NCI-H748 treated with DMSO at 0.1 percent for 48 hours (cell line): ENCODE results near the gene ADGRL3.
"Not testable (repeated sequence)": the region's sequence is repeated elsewhere in the genome, so short reads cannot be mapped to it uniquely, and the experiment has no call there.

ENCODE experiments used
- DNase-seq: peaks from one replicate; lab custom pipeline; 2025; lab: John Stamatoyannopoulos, UW

ADGRL3 gene

DNA sequence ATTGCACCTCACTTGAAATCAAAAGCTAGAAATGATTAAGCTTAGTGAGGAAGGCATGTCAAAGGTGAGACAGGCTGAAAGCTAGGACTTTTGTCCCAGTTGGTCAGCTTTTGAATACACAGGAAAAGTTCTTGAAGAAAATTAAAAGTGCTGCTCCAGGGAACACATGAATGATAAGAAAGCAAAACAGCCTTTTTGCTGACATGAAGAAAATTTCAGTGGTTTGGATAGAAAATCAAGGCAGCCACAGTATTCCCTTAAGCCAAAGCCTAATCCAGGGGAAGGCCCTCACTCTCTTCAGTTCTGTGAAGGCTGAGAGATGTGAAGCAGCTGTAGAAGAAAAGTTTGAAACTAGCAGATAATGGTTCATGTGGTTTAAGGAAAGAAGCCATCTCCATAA is 150.8 kb downstream of the ADGRL3 start:
- no peak for DNase-seq

DNA sequence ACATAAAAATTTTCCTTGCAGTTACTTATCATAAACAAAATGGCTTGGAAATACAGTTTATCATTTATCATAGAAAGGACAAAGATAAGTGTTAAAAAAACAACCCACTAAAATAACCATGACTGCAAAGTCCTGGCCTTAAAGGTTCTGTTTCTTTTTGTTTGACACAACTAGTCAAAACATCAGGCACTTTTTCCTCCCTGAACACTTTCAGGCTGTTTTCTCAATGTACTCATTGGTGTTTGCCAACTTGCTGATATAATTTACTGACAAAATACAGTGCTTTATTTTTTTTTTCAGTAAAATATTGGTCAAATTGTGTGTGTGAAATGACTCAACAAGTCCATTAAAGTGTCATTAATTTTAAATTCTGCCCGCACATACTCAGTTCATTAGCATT is 156.6 kb downstream of the ADGRL3 start:
- DNase-seq: no peak

DNA sequence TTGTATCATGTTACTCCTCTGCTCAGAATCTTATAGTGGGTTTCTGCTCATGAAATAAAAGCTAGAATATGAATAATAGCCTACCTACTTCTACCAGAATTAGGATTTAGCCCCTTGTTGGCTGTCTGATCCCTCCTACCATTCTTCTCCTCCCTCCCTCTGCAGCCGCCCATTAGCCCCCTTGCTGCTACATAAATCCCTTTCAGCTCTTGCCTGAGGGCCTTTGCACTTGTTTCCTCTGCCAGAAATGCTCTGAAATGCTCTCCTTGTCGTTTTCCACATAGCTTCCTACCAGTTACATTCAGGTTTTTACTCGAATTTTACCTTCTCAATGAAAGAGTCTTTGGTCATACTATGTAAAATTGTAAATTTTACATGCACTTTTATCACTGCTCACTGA is 159.2 kb downstream of the ADGRL3 start:
- no peak for DNase-seq

DNA sequence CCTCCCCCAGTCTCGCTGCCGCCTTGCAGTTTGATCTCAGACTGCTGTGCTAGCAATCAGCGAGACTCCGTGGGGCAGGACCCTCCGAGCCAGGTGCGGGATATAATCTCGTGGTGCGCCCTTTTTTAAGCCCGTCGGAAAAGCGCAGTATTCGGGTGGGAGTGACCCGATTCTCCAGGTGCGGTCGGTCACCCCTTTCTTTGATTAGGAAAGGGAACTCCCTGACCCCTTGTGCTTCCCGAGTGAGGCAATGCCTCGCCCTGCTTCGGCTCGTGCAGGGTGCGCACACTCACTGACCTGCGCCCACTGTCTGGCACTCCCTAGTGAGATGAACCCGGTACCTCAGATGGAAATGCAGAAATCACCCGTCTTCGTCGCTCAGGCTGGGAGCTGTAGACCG is 172.7 kb downstream of the ADGRL3 start:
- DNase-seq: not testable (repeated sequence)

DNA sequence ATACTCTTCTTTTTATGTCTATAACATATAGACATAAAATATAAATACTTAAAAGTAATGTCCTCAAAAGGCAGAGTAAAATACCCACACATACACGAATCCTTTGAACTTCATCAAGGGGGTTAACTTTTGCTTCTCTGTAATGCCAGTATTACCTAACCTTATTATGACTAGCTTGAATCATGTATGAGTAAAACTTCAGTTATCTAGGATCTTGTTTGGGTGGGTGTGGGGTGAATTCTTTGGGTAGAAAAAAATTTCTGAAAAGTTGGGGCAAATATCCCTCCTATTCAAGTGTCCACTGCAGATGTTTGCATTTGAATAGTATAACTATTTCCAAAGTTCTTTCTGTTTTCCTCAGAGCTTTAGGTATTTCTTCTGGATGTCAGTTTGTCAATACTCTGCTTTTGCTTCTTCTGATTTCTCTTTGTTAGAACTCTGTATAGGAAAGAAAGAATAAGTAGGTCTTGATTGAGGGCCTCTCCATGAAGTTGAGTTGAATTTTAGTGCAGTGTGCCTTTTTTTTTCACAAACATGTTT is 173.8 kb downstream of the ADGRL3 start:
- no peak for DNase-seq

DNA sequence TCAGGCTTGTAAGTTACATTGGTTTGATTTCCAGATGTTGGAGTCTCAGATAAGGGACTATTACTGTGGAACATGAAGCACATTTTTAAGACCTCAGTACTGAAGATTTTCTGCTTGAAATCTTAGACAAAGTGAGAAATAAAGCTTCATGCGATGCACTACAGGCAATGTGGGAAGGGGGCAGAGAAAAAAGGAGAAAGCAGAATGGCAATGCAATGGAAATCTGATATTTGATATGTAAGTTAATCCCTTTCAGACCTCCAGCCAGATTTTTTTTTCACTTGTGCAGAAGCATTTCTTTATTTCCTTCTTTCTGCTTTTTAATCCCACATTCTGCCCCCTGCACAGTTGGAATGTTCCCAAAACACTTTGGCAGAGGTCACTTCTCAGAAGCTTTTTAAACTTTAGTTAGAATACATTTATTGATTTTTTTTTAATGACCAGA is 174.3 kb downstream of the ADGRL3 start:
- no peak for DNase-seq

DNA sequence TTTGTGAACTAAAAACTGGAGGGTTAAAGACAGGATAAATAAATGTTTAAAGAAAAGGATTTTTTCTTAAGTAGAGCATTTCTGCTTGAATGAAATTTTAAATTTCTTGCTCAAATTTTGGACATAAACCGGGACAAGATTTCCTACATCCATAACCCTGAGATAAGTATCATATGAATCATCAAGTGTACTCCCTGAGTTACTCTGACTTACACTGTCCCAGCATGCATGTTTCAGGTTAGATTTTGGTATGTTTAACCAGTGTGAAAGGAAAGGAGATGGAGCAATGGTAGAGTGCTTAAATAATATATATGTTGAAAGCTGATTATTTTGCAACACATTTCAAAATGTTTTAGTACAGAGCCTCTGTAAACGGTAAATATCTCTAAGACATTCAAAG is 175.2 kb downstream of the ADGRL3 start:
- DNase-seq: no peak

DNA sequence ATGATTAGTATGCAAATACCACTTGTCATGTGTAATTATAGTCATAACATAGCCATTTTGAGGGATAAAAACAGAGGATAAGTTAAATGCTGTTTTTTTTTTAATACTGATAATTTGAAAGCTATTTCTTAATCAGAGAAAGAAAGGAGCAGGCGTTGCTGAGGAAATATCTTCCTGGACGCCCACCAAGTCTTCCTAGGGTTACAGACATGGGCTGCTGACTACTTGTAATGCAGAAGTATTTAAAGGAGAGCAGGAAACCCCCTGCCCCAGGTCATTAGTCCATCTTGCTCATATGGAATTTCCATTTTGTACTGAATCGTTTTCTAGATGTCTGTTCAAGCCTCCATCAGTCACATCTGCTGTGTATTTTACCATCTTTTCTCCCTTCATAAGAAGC is 176.2 kb downstream of the ADGRL3 start:
- no peak for DNase-seq

DNA sequence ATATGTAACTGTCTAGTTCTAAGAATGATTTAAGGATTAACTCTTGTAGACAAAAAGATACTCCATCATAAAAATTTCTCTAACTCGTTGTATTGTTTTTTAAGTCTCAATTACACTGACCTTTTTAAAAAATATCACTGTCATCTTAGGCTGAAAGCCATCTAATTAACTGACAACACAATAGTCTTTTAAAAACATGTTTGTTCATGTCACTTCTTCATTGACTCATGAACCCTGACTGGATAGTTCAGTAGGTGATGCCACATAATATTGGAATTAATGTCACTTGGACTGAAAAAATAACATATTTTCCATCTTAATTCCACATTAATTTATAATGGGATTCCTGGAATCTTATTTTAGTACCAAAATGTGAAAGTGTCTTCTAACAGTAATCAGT is 179.3 kb downstream of the ADGRL3 start:
- no peak for DNase-seq

DNA sequence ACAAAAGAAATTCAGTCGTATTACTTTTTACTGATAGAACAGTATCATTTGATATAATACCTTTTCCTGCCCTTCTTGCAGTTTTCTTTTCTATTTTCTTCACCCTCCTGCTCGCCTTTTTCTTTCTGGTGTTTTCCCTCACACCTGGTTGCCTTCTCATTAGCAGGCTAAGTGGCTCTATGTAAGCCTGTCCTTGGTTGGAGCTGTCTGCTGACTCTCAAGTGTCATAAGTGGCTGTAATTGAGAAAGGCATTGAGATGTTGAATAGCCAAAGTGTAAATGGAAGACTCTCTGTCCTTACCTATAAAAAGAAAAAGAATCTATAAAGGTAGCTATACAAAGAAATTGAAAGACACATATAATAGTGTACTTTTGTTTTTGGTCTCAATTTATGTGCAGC is 180.7 kb downstream of the ADGRL3 start:
- peak; percentile 67 for DNase-seq

DNA sequence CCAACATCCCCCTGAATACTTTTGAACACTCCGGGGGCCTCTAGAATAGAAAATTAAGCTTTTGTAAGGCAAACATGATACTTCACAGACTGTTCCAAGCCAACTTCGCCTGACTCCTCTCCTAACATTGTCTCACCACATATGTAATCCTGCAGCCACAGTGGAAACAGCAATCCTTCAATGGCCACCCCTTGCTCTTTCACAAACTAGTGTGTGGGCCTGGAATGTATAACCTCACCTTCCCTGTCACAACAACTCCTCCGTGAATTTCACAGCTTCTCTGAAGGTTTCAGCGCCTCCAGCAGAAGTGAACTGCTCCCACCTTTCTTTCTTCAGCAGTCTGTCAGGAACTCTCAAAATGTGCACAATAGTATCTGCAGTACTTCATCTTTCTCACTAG is 185.1 kb downstream of the ADGRL3 start:
- DNase-seq: no peak

DNA sequence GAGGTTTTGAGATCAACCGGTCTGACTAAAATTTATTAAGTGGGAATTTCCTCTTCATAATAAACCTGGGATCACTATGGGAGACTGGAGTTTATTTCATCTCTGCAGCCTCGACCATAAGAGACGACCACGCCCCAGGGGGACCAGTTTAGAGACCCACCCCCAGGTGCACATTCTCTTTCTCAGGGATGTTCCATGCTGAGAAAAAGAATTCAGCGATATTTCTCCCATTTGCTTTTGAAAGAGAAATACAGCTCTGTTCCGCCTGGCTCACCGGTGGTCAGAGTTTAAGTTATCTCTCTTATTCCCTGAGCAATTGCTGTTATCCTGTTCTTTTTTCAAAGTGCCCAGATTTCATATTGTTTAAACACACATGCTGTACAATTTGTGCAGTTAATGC is 187.2 kb downstream of the ADGRL3 start:
- not testable (repeated sequence) for DNase-seq

DNA sequence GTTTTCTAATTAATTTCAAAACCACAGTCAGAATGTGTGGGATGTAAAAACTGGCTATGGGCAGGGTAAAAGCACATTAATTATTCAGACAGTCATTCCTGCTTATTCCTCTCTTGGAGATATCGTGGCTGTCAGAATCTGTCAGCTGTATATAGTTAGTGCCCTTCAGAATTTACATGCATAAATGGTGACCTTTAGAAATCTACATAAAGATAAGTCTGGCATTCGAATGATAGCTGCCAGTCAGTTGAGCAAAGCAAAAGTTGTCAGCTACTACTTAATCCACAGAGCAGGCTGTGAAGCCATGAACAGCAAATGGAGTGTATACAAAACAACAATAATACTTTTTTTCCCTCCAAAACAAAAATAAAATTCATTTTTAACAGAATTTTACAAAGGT is 189.5 kb downstream of the ADGRL3 start:
- DNase-seq: no peak

DNA sequence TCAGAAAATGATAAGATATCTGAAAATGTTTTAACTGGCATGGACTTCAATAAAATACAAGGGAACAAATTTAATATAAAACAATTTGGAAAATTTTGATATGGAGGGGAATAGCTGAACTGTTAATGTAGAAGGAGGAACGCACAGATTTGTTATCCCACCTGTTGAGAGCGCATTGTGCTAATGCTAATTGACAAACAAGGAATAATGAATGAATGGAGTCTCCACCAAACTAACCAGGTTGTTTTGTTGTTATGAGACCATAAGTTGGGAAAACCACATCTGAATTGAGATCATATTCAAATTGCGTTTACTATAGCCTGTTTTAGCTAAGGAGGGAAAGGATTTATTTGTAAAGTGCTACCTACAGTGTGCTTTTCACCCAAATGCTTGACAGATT is 195.6 kb downstream of the ADGRL3 start:
- no peak for DNase-seq

DNA sequence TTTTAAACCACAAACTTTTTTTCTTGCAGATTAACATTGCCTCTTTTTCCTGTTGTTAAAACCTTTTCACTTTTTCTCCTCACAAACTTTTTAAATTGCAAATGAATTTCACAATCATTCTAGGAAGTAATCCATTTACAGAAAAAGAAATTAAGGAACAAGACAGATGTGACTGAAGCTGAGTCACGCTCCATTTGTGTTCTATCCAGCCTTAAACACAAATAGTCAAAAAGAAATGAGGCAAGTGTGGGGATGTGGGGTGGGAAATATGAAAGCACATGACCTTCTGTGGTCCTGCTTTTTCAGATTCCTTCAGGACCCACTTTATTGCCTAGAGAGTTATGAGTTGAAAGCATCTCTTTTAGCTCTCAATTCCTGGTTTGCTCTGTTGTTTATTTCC is 197.0 kb downstream of the ADGRL3 start:
- DNase-seq: no peak

DNA sequence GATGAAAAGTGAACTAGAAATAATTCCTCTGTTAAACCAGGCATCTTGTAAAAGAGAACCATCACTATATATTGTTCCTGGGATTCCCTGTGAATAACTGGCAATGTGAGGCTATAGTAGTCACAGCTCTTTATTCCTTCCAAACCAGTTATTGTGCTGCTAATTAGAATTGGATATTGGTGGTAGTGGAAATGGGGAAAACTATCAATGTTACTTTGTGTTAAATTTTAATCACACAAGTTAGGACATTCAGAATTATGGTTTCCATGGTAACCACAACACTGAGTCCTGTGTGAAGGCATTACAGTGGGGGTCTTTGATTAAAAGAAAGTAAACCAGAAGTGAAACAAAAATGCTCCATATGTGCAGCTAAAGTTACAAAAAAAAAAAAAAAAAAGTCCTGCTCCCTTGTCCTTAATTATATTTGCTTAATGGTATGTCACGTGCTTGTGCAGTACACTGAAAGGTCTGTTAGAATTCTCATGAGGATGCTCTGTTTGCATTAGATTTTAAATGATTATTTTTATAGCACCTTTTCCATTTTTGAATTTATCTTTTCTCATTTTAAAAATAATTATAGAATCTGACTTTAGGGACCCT is 200.4 kb downstream of the ADGRL3 start:
- DNase-seq: peak; percentile 26

DNA sequence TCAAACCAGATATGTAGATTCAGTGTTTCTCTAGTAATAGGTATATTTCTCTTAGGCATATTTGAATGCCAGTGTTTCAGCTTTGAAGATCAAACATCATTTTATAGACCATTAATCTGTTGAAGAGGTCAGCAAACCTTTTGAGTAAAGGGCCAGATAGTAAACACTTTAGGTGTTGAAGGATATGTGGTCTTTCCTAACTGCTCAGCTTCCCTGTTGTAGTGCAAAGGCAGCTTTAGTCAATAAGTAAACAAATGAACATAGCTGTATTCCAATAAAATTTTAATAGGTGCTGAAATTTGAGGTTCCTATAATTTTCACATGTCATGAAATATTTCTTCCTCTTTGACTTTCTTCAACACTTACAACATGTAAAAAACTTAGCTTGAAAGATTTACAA is 201.6 kb downstream of the ADGRL3 start:
- peak; percentile 8 for DNase-seq

DNA sequence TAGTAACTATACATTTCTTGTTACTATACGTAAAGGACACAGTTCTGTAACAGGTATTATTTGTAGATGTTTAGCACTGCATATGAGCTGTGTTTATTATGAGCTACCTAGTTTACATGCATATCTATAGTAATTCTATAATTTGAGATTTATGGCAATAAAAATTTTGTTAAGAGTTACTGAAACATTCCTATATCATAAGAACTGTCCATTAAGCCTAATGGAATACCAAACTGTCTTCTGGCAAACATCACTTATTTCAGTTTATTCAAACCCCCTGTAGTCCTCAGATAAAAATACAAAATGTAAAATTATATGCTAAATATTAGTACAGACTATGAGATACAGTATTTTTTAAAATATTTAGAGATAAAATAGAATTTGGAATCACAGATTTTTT is 205.2 kb downstream of the ADGRL3 start:
- DNase-seq: no peak

DNA sequence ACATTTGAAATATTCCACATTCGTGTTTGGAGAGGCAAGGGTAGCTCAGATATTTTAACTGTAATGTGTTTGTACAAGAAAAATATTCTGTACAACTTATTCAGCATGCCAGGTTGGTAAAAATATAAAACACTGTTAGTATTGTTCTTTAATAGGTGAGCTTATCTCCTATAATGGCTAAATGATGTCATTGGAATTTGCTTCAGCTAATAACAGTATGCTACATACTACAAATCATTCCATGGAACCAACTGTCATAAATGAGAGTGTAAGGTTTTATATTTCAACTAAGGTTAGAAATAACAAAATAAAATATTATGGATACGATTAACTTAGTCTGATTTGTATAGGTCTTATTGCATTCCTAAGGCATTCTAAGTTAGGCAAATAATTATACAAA is 206.6 kb downstream of the ADGRL3 start:
- DNase-seq: no peak

DNA sequence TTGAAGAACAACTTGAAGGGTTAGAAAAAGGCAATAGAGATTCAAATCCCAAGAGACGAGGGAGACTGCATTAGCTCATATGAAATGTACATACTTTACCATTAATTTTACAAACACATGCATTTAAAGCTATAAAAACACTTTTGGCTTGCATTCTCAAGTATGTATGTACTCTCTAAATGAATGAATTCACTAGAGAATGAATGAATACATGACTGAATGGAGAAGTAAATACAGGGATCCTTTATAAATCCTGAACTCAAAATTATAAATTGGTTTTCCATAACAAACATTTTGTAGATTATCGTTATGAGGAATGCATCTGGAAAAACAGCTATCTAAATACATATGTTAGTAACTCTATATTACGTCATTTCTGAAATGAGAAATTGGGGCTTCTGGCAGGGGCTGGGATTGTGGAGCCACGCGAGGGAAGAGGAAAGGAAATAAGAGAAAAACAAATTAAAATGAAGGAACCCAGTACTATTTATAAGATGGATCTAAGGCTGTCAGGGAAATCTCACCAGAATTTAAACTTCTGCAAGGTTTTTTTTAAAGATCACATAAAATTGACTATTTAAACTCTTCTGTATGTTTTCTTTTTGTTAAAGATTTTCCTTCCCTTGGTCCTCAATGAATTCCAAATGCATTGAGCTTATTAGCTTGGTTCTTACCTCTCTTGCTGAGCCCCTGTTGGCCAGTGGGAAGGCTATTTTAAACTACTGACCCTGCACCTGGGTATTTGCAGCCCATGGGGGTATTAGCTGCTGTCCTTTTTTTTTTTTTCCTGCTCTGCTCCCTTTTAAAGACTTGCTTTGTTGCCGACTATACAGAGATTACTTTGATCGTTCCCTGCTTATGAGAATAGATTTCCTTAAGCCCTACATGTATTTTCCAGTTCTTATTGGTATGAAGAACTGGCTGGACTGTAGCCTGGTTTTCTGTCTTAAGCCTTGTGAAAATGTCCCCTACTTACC is 207.8 kb downstream of the ADGRL3 start:
- DNase-seq: peak; percentile 58

DNA sequence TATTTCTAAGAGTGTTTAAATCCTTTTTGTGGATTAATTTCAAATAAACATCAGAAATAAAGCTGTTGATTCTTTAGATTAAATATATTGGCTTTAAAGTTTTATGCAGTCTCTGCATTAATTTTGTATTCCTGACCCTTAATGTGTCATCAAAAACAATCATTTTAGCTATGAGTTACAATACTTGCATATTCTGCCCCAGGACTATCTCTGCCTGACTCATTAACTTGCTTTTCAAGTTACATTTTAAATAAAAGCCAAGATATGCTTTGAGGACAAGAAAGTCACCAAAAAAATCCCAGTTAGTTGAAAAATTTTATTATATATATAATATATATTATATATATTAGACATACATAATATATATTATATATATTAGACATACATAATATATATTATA is 208.7 kb downstream of the ADGRL3 start:
- DNase-seq: no peak

DNA sequence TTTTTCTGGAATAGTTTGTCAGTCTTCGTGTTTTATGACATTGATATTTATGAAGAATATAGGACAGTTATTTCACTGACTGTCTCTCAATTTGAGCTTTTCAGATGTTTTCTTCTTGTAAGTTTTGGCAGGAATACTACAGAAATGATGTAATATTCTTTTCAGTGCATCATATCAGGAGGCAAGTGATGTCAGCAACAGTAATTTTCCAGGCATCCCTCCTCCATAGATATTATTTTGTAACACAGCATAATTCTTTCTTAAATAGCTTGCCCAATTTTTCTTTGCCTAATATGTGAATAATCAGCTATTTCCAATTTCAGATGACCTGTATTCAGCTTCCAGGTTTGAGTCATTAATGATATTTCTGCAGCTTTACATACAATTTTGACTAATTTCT is 211.1 kb downstream of the ADGRL3 start:
- no peak for DNase-seq

DNA sequence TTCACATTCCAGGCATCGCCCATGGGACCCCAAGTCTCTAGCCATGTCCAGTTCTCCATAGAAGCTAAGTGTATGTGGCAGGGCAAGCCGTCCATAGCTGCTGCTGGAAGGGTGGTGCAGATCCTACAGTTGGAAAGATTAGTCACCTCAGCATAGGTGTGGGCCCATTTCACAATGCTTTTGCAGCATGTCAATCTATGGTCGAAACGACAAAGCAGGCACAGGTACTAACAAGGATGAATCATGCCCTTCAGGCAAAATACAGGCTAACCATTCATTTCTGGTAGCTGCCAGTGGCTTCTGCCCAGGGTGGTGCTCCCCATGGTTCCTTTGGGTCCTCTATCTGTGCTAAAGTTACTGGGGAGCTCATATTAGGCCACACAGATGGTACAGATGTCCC is 225.2 kb downstream of the ADGRL3 start:
- no peak for DNase-seq
